HG02642 (cell line): ENCODE results near the gene THUMPD1.
"Not testable (repeated sequence)": the region's sequence is repeated elsewhere in the genome, so short reads cannot be mapped to it uniquely, and the experiment has no call there.

Source experiments
- ATAC-seq: cut with Tn5 transposase; IDR thresholded peaks from one replicate; pipeline ENCODE4 v1.9.1; 2021; ENCODE audit warnings: mild to moderate bottlenecking; ENCODE audit not compliant: unreplicated experiment, poor library complexity

THUMPD1 gene

DNA sequence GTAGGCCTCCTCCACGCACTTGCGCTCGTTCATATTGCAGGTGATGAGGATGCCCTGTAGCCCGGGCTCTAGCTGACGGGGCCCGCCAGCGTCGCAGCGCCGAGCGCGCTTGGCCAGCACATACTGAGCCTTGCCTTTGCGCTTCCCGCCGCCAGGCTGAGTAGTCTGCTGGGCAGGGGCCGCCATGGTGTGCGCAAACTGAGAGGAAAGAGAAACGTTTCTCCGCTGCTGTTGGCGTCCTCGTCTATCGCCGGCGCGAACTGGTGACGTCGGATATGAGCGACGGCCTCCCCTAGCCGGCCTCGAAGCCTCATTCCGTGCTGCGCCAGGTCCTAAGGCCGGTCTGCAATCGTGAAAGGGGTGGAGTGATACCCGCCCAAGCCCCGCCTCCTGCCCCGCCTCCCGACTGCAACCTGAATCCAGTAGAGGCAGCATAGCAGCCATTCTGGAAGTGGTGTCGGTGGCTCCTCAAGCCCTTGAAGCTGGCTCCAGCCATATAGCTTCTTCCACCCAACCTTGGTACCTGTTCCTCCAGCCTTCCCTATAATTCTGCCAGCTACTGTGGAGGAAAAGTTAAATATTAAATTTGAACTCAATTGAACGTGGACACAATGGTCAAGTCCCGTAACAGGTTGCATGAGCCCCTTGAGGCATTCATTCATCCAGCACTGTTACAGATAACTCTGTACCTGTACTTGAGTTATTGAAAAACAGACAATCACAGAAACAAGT is at the start of gene THUMPD1:
TSS of gene THUMPD1 (minus strand) at position 265 of the 732 bp plus-strand sequence. CDS start at position 186, 79 bp downstream.
- peak; percentile 86 for ATAC-seq

GRCh38 chr16:20789130-20789529 is 47.5 kb upstream of the THUMPD1 start:
- no peak for ATAC-seq

DNA sequence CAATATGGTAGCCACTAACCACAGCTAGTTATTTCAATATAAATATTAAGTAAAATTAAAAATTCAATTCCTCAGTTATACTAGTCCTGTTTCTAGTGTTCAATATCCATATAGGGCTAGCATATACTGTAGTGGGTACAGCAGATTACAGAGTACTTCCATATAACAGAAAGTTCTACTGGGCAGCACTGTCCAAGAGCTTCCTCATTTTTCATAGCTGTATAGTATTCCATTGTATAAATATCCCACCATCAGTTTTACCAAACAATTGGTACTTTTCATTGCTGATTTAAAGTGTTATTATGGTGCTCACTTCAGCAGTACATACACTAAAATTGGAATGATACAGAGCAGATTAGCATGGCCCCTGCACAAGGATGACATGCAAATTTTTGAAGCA is 42.6 kb upstream of the THUMPD1 start:
- ATAC-seq: no peak

GRCh38 chr16:20782470-20782869 is 40.9 kb upstream of the THUMPD1 start:
- ATAC-seq: no peak

- ATAC-seq: no peak
Observed at GRCh38 chr16:20781697-20782096, 40.1 kb upstream of the THUMPD1 start.

- ATAC-seq: peak; percentile 48
Observed at GRCh38 chr16:20774703-20775362, 33.2 kb upstream of the THUMPD1 start.

- no peak for ATAC-seq
Observed at GRCh38 chr16:20773679-20774078, 32.1 kb upstream of the THUMPD1 start.

DNA sequence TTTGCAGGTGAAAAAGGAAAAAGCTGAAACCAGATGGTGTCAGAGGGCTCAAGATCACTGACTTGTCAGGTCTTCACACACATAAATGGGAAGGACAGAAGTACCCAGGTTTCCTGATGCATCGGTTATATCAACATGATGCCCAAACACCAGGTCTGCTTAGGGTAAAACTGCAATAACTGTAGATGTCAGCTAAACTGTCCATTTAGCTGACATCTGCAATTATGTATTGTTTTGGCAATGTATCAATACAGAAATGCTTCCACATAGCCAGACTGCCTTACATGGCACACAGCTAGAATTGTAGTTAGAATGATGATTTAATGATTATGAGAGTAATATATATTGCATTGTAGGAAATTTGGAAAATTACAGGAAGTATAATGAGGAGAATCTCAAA is 27.2 kb upstream of the THUMPD1 start:
- ATAC-seq: no peak

DNA sequence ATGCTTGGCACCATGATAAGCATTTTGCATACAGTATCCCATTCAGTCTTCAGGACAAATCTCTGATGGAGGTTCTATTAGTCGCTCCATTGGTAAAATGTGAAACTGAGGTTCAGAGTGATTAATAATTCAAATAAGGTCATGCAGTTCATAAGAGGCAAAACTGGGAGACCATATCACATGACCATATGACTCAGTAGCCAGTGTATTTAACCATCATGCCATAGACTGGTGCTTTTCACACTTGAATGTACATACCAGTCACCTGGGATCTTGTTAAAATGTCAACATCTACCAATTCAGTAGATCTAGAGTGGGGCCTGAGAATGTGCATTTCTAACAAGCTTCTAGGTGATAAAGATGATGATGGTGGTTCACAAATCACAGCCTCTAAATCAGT is 26.5 kb upstream of the THUMPD1 start:
- no peak for ATAC-seq

- no peak for ATAC-seq
Observed at GRCh38 chr16:20767577-20767976, 26.0 kb upstream of the THUMPD1 start.

GRCh38 chr16:20766294-20766693 is 24.7 kb upstream of the THUMPD1 start:
- ATAC-seq: no peak

- ATAC-seq: no peak
Observed at GRCh38 chr16:20765732-20766131, 24.1 kb upstream of the THUMPD1 start.

- not testable (repeated sequence) for ATAC-seq
Observed at GRCh38 chr16:20764448-20764847, 22.8 kb upstream of the THUMPD1 start.

DNA sequence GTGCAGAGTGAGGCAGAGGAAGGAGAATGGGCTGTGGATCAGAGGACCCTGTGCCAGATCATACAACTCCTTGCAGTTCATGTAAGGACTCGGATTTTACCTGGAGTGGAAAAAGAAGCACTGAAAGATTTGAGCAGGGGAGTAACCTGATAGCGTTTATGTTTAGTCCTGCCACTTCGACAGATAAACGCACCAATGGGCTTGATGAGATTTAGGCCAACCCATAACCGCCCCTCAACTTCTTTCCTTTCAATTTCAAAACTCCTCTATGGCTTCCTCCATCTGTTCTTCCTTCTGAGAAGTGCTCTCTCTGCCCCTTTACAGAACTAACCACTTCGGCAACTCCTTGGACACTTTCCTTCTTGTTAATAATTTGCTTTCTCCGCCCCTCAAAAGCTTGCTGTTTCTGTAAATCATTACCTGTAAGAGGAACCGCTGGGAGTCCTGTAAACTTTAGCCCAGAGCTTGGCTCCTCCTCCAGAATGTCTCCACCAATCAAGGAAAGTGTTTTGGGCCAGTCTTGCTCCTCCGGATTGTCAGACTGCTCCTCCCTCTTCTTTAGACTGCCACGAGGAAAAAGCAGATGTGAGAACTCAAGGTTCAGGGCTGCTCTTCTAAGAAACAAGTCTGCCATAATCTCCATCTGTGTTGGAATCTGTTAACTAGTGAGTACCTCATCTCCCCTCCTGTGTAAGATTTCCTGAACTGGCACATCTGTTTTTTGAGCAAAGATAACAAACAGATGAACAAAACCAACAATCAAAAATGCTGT is 22.0 kb upstream of the THUMPD1 start, which contains the start of gene ACSM3:
TSS of gene ACSM3 (plus strand) at position 554 of the 772 bp plus-strand sequence. CDS start 6,021 bp downstream, outside the sequence.
- ATAC-seq: peak; percentile 98

DNA sequence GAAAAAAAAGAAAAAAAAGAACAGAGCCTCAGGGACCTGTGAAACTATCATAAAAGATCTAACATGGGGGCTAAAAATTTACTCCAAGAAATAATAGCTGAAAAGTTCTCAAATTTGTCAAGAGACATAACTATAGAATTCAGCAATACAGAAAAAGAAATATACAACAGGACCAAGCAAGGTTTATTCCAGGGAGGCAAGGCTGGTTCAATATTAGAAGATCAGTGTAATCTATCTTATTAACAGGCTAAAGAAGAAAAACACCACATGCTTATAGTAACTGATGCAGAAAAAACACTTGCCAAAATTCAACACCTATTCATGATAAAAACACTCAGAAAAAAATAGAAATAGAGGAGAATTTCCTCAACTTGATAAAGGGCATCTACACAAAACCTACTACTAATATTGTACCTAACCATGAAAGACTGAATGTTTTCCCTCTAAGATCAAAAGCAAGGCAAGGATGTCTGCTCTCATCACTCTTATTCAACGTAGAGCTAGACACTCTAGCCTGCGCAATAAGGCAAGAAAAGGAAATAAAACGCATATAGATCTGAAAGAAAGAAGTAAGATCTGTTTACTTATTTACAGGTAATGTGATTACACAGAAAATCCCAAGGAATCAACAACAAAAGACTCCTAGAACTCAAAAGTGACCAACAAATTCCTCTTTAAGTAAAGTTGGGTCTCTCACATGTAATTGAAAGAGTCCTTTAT is 20.9 kb upstream of the THUMPD1 start:
- no peak for ATAC-seq

DNA sequence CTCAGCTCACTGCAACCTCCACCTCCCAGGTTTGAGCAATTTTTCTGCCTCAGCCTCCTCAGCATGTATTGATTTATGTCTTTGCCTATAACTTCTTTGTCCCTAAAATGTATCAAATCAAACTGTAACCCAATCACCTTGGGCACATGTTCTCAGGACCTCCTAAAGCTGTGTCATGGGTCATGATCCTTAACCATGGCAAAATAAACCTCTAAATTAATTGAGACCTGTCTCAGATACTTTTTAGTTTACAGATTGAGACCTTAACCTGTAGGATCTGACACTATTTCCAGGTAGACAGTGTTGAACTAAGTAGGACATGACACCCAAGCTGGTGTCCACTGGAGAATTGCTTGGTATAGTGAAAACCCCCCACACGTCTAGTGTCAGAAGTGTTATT is 19.6 kb upstream of the THUMPD1 start:
- no peak for ATAC-seq

- no peak for ATAC-seq
Observed at GRCh38 chr16:20760346-20760745, 18.7 kb upstream of the THUMPD1 start.

DNA sequence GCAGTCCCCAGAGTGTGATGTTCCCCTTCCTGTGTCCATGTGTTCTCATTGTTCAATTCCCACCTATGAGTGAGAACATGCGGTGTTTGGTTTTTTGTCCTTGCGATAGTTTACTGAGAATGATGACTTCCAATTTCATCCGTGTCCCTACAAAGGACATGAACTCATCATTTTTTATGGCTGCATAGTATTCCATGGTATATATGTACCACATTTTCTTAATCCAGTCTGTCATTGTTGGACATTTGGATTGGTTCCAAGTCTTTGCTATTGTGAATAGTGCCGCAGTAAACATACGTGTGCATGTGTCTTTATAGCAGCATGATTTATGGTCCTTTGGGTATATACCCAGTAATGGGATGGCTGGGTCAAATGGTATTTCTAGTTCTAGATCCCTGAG is 14.2 kb upstream of the THUMPD1 start:
- ATAC-seq: not testable (repeated sequence)

- no peak for ATAC-seq
Observed at GRCh38 chr16:20755238-20755637, 13.6 kb upstream of the THUMPD1 start.

- ATAC-seq: no peak
Observed at GRCh38 chr16:20753727-20754126, 12.1 kb upstream of the THUMPD1 start.
